ENCODE results near the gene ZNFX1. TPM values are rescaled to one million over a fixed set of nuclear protein-coding genes. Genes with fewer than 3 reads are reported as not detected.

The ZNFX1 gene
- total RNA-seq, 1 donor from 2014 or later: 36.4 TPM

DNA sequence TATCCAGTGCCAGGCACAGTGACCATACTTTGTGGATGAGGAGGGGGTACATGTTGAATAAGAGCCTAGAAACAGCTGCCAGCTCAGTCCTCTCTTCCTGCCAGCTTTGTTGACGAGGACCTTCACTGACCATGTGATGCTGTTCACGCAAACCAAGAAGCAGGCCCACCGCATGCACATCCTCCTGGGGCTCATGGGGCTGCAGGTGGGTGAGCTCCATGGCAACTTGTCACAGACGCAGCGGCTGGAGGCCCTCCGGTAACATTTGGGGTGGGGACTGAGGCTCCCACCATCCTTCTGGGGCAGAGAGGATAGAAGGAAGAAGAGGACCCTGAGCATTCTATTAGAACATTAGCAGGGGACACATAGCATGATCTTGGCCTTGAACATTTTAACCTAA lies 43.0 kb downstream of the ZNFX1 start:
- TF ChIP-seq CTCF (IDR thresholded peaks at IDR 0.05): no peak
- Mint-ChIP-seq H3K27me3 (ENCODE audit: low read depth) (no peaks in the 10 kb centered on the region), H3K27ac (ENCODE audit: unreplicated experiment) (no peak overlapping the region), H3K9me3 (ENCODE audit: low read depth) (no peaks in the 10 kb centered on the region), H3K4me3 (ENCODE audit: unreplicated experiment) (no peak overlapping the region), H3K4me1 (ENCODE audit: low read depth) (no peaks in the 10 kb centered on the region), H3K36me3 (ENCODE audit: low read depth) (peaks cover 51% of the 10 kb centered on the region)
- peak; percentile 49 for DNase-seq (ENCODE audit: low spot score)

GRCh38 chr20:49233226-49233625 lies 44.6 kb downstream of the ZNFX1 start:
- TF ChIP-seq CTCF (IDR thresholded peaks at IDR 0.05): no peak
- Mint-ChIP-seq H3K36me3 (ENCODE audit: low read depth) (peaks cover 49% of the 10 kb centered on the region), H3K27ac (ENCODE audit: unreplicated experiment) (no peak overlapping the region), H3K4me1 (ENCODE audit: low read depth) (no peaks in the 10 kb centered on the region), H3K27me3 (ENCODE audit: low read depth) (no peaks in the 10 kb centered on the region), H3K4me3 (ENCODE audit: unreplicated experiment) (no peak overlapping the region), H3K9me3 (ENCODE audit: low read depth) (no peaks in the 10 kb centered on the region)
- peak; percentile 81 for DNase-seq (ENCODE audit: low spot score)

DNA sequence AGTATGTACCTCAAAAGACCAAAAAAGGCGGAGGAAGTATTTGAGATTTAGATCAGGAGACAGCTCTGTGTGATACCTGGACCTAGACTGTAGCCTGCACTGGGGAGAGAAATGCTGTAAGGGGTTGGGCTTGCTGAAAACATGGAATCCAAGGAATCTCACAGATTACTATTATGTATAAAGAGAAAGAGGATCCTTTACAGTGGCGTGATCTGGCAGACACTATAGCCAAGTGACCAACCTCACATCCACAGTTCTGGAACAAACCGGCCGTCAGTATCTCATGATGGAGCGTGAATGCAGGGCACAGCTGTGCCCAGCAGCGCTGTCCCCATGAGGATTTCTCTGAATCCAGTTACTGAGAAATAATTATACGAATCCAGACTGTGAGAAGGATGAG lies 46.4 kb downstream of the ZNFX1 start:
- Mint-ChIP-seq H3K27ac (ENCODE audit: unreplicated experiment) (no peak overlapping the region), H3K36me3 (ENCODE audit: low read depth) (peaks cover 43% of the 10 kb centered on the region), H3K4me3 (ENCODE audit: unreplicated experiment) (no peak overlapping the region), H3K9me3 (ENCODE audit: low read depth) (no peaks in the 10 kb centered on the region), H3K27me3 (ENCODE audit: low read depth) (no peaks in the 10 kb centered on the region), H3K4me1 (ENCODE audit: low read depth) (no peaks in the 10 kb centered on the region)
- peak; percentile 7 for DNase-seq (ENCODE audit: low spot score)
- TF ChIP-seq CTCF (IDR thresholded peaks at IDR 0.05): no peak

DNA sequence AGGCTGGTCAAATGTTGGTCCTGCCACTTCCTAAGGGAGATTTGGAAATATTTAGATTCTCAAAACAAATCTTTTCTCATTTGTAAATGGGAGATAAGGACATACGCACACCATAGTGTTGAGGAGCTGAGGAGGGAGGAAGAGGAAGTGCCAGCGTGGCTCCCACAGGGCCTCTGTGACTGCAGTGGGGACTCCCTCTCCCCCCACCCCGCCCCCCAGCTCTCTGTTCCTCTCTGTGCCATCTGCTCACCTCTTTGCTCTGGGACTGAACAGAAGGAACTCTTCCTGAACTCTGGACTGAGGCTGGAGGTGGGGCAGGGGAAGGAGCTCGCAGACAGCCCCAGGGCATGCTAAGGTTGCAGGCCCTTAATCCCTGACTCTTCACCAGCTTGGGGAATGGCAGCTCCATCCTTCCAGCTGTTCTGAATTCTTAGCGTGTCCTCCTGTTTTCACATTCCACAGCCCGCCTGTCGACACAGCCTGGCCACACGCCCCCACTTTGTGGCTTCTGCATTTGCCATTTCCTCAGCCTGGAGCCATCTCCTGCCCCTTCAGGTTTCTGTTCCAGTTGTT lies 47.2 kb downstream of the ZNFX1 start:
- Mint-ChIP-seq H3K36me3 (ENCODE audit: low read depth) (peaks cover 46% of the 10 kb centered on the region), H3K4me3 (ENCODE audit: unreplicated experiment) (no peak overlapping the region), H3K27me3 (ENCODE audit: low read depth) (no peaks in the 10 kb centered on the region), H3K27ac (ENCODE audit: unreplicated experiment) (no peak overlapping the region), H3K9me3 (ENCODE audit: low read depth) (no peaks in the 10 kb centered on the region), H3K4me1 (ENCODE audit: low read depth) (no peaks in the 10 kb centered on the region)
- no peak for TF ChIP-seq CTCF (IDR thresholded peaks at IDR 0.05)
- DNase-seq (ENCODE audit: low spot score): no peak

GRCh38 chr20:49230021-49230420 lies 47.8 kb downstream of the ZNFX1 start:
- Mint-ChIP-seq H3K27me3 (ENCODE audit: low read depth) (no peaks in the 10 kb centered on the region), H3K9me3 (ENCODE audit: low read depth) (no peaks in the 10 kb centered on the region), H3K27ac (ENCODE audit: unreplicated experiment) (no peak overlapping the region), H3K4me3 (ENCODE audit: unreplicated experiment) (no peak overlapping the region), H3K36me3 (ENCODE audit: low read depth) (peaks cover 51% of the 10 kb centered on the region), H3K4me1 (ENCODE audit: low read depth) (no peaks in the 10 kb centered on the region)
- TF ChIP-seq CTCF (IDR thresholded peaks at IDR 0.05): no peak
- no peak for DNase-seq (ENCODE audit: low spot score)
